Smooth muscle cell of the umbilical artery (primary cell): ENCODE results near the gene RAPGEFL1. TPM values are rescaled to one million over a fixed set of nuclear protein-coding genes. Genes with fewer than 3 reads are reported as not detected.

Source experiments
- total RNA-seq: library from RNA; depleted of rRNA; stranded (reverse); fragments of >200 nt; gene quantifications from 2 replicates; pipeline ENCODE4 v1.2.3, GENCODE V29; 2014

RAPGEFL1 gene, protein sequence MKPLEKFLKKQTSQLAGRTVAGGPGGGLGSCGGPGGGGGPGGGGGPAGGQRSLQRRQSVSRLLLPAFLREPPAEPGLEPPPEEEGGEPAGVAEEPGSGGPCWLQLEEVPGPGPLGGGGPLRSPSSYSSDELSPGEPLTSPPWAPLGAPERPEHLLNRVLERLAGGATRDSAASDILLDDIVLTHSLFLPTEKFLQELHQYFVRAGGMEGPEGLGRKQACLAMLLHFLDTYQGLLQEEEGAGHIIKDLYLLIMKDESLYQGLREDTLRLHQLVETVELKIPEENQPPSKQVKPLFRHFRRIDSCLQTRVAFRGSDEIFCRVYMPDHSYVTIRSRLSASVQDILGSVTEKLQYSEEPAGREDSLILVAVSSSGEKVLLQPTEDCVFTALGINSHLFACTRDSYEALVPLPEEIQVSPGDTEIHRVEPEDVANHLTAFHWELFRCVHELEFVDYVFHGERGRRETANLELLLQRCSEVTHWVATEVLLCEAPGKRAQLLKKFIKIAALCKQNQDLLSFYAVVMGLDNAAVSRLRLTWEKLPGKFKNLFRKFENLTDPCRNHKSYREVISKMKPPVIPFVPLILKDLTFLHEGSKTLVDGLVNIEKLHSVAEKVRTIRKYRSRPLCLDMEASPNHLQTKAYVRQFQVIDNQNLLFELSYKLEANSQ
- 1.8 and 3.0 TPM in 2 replicates for total RNA-seq

DNA sequence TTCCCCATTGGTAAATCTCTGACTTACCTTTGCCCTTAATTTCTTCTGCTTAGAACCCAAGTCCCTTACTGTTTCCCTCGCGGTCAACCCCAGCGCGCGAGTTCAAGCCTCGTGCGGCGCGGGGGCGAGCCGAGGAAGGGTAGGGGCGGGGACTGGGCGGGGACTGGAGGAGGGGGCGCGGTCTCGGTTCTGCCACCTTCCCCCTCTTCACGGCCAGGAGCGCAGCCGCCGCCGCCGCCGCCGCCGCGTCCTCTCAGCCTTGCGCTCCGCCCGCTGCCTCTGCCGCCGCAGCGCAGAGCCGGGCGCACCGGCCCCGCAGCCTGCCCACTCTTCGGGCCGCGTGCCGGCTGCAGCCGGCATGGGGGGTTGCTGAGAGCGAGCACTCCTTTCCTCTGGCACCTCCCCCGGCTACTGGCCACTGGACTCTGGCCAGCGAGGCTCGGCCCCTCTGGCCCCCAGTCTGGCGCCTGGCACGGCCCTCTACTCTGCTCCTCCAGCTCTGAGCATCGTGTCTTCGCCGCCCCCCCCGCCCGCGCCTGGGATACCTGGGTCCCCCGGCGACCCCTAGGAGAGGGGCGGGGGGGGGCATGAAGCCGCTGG is at the start of gene RAPGEFL1:
TSS of gene RAPGEFL1 (plus strand) at position 196 of the 600 bp plus-strand sequence. CDS start at position 588, 392 bp downstream.

DNA sequence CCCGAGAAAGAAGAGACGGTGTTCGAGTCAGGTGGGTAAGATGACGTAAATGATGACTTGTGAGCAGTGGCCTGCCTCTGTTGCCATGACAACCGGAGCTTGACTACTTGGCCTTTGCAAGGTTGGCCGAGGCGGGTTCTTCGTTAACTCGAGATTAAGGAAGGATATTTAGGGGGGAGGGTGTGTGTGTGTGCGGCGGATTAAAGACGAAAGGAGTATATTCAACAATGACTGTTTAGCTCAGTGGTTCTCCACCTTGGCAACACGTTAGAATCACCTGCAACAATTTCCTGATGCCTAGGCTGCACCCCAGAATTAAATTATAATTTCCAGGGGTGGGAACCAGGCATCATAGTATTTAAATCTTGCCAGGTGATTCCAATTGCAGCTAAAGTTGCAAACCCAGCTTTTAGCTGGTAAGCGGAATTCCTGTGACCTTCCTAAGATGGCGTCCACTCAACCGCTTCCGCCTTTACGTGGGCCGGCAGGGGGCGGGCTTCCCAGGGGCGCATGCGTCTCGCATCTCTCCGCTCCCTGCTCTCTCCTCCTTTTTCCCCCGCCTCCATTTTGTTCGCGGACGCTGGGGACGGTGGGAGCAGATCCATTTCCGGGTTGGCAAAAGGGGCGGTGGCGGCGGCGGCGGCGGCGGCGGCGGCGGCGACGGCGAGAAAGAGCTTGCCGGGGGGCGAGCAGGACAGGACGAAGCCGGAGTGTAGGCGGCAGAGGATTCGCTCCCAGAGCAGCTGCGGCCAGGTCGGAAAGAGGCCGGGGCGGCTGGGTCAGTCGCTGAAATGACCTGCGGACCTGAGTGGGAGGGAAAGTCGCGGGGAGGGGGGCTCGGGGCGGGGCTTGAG is 41.7 kb downstream of the RAPGEFL1 start, which contains the start of gene WIPF2:
TSS of gene WIPF2 (plus strand) at position 565 of the 854 bp plus-strand sequence. CDS start 37,156 bp downstream, outside the sequence.

Other genes with a start within 250 kb of the RAPGEFL1 start
- gene ORMDL3, start 249.9 kb upstream of the RAPGEFL1 start, total RNA-seq = 68.2 and 94.4 TPM in 2 replicates
- not detected in 2 replicates for gene LRRC3C, start 249.7 kb upstream of the RAPGEFL1 start, total RNA-seq
- gene GSDMA, start 214.5 kb upstream of the RAPGEFL1 start, total RNA-seq = not detected in 2 replicates
- gene PSMD3, start 196.7 kb upstream of the RAPGEFL1 start, total RNA-seq = 99.8 and 128 TPM in 2 replicates
- gene CSF3, start 162.0 kb upstream of the RAPGEFL1 start, total RNA-seq = 2.3 and 3.9 TPM in 2 replicates
- gene MED24, start 123.1 kb upstream of the RAPGEFL1 start, total RNA-seq = 38.6 and 53.1 TPM in 2 replicates
- 29.4 and 34.6 TPM in 2 replicates for gene THRA, start 114.5 kb upstream of the RAPGEFL1 start, total RNA-seq
- 0.89 and 1.7 TPM in 2 replicates for gene NR1D1, start 76.9 kb upstream of the RAPGEFL1 start, total RNA-seq
- 35.6 and 41.2 TPM in 2 replicates for gene MSL1, start 55.5 kb upstream of the RAPGEFL1 start, total RNA-seq
- 20.5 and 29.2 TPM in 2 replicates for gene CASC3, start 36.9 kb upstream of the RAPGEFL1 start, total RNA-seq
- gene WIPF2, start 41.8 kb downstream of the RAPGEFL1 start, total RNA-seq = 6.2 and 11.8 TPM in 2 replicates
- gene CDC6, start 110.4 kb downstream of the RAPGEFL1 start, total RNA-seq = 2.1 and 11.8 TPM in 2 replicates
- 5.9 and 10.1 TPM in 2 replicates for gene RARA, start 131.7 kb downstream of the RAPGEFL1 start, total RNA-seq
- 0.69 TPM in 1 of 2 replicates, not detected in the other for gene GJD3, start 187.3 kb downstream of the RAPGEFL1 start, total RNA-seq
- gene TOP2A, start 240.4 kb downstream of the RAPGEFL1 start, total RNA-seq = 6.5 and 59.3 TPM in 2 replicates